NCI-H187 treated with DMSO at 0.1 percent for 48 hours (cell line): ENCODE data around the gene ARGLU1.

Experiments
- DNase-seq: peaks from one replicate; lab custom pipeline; 2025; lab: John Stamatoyannopoulos, UW

Gene ARGLU1

GRCh38 chr13:106499896-106500295 lies 68.0 kb downstream of the ARGLU1 start:
- no peak for DNase-seq

GRCh38 chr13:106499113-106499512 lies 68.8 kb downstream of the ARGLU1 start:
- no peak for DNase-seq

- DNase-seq: no peak
Observed at GRCh38 chr13:106498571-106498970, 69.4 kb downstream of the ARGLU1 start.

GRCh38 chr13:106498158-106498557 lies 69.8 kb downstream of the ARGLU1 start:
- DNase-seq: no peak

GRCh38 chr13:106497079-106497478 lies 70.9 kb downstream of the ARGLU1 start:
- no peak for DNase-seq

GRCh38 chr13:106496072-106496997 lies 71.6 kb downstream of the ARGLU1 start:
- DNase-seq: no peak

GRCh38 chr13:106494936-106495335 lies 73.0 kb downstream of the ARGLU1 start:
- DNase-seq: no peak

- DNase-seq: no peak
Observed at GRCh38 chr13:106494506-106494905, 73.4 kb downstream of the ARGLU1 start.

GRCh38 chr13:106493533-106494220 lies 74.3 kb downstream of the ARGLU1 start:
- DNase-seq: no peak

- DNase-seq: no peak
Observed at GRCh38 chr13:106492588-106493475, 75.1 kb downstream of the ARGLU1 start.

- no peak for DNase-seq
Observed at GRCh38 chr13:106491928-106492587, 75.9 kb downstream of the ARGLU1 start.
